ENCODE measurements around the gene NCAPD2.

Gene NCAPD2

GRCh38 chr12:6493497-6494257 lies at the start of gene NCAPD2 (continued):
- TF ChIP-seq ZNF169 (tag by site-specific recombination; IDR thresholded peaks at IDR 0.05) (no peak), ZNF510 (tag by site-specific recombination; IDR thresholded peaks at IDR 0.05; ENCODE audit: insufficient replicate concordance) (no peak), ZNF473 (tag by site-specific recombination; IDR thresholded peaks at IDR 0.05) (no peak), ZNF18 (tag by site-specific recombination; IDR thresholded peaks at IDR 0.05) (peak; percentile 36; the same call in 1 of the 2 replicates), ZBTB20 (tag by site-specific recombination; IDR thresholded peaks at IDR 0.05) (peak; percentile 73), ZBTB17 (tag by site-specific recombination; IDR thresholded peaks at IDR 0.05) (peak; percentile 95), ZNF777 (tag by site-specific recombination; IDR thresholded peaks at IDR 0.05; ENCODE audit: borderline replicate concordance) (0 out of 2 replicates have a peak, but pooled peaks have one; percentile 28), ZNF362 (tag by site-specific recombination; IDR thresholded peaks at IDR 0.05) (peak; percentile 73), ZNF660 (tag by site-specific recombination; IDR thresholded peaks at IDR 0.05) (no peak), OSR2 (tag by site-specific recombination; IDR thresholded peaks at IDR 0.05) (no peak), ZNF530 (tag by site-specific recombination; IDR thresholded peaks at IDR 0.05; ENCODE audit: low read depth) (no peak), KLF1 (tag by site-specific recombination; IDR thresholded peaks at IDR 0.05) (no peak), ZNF2 (tag by site-specific recombination; IDR thresholded peaks at IDR 0.05) (peak; percentile 13), ZNF658 (tag by site-specific recombination; IDR thresholded peaks at IDR 0.05) (no peak), ZNF223 (tag by site-specific recombination; IDR thresholded peaks at IDR 0.05) (no peak), ZNF398 (tag by site-specific recombination; IDR thresholded peaks at IDR 0.05) (peak; percentile 35; the same call in 1 of the 2 replicates), TRIM28 (IDR thresholded peaks at IDR 0.05; ENCODE audit: borderline replicate concordance, low read length) (no peak), ZNF16 (tag by site-specific recombination; IDR thresholded peaks at IDR 0.05; ENCODE audit: low read depth) (no peak), ZNF155 (tag by site-specific recombination; IDR thresholded peaks at IDR 0.05) (no peak), ZNF521 (tag by site-specific recombination; IDR thresholded peaks at IDR 0.05) (no peak), ZBTB21 (tag by site-specific recombination; IDR thresholded peaks at IDR 0.05) (peak; percentile 42), ZNF341 (tag by site-specific recombination; IDR thresholded peaks at IDR 0.05; ENCODE audit: low read depth) (0 out of 2 replicates have a peak, but pooled peaks have one; percentile 39), KLF8 (tag by site-specific recombination; IDR thresholded peaks at IDR 0.05) (no peak), ZNF664 (tag by site-specific recombination; IDR thresholded peaks at IDR 0.05) (no peak), MYNN (tag by site-specific recombination; IDR thresholded peaks at IDR 0.05; ENCODE audit: borderline replicate concordance) (no peak), ZNF792 (tag by site-specific recombination; IDR thresholded peaks at IDR 0.05) (no peak), SETDB1 (IDR thresholded peaks at IDR 0.05; ENCODE audit: insufficient read length, low read length) (no peak), ZNF692 (tag by site-specific recombination; IDR thresholded peaks at IDR 0.05) (peak; percentile 3; the same call in 1 of the 2 replicates), GLI2 (tag by site-specific recombination; IDR thresholded peaks at IDR 0.05; ENCODE audit: borderline replicate concordance, low read depth) (no peak), ZNF629 (tag by site-specific recombination; IDR thresholded peaks at IDR 0.05) (peak; percentile 11; the same call in 1 of the 2 replicates), KLF7 (tag by site-specific recombination; IDR thresholded peaks at IDR 0.05; ENCODE audit: borderline replicate concordance) (no peak), ZNF558 (tag by site-specific recombination; IDR thresholded peaks at IDR 0.05) (no peak)
